Left forelimb (tissue), 1 donor: Measurements from ENCODE around the gene OR4D6.
"Not testable (repeated sequence)": the region's sequence is repeated elsewhere in the genome, so short reads cannot be mapped to it uniquely, and the experiment has no call there.

Experiments
- DNase-seq: peaks from one replicate; pipeline ENCODE4 v3.0.0-alpha.2; 2018; ENCODE audit warnings: low spot score

The OR4D6 gene

GRCh38 chr11:59456661-59457060 is at the start of gene OR4D6:
OR4D6 (plus strand) TSS chr11:59456961; CDS start chr11:59456961, 0 bp downstream.
- no peak for DNase-seq

DNA sequence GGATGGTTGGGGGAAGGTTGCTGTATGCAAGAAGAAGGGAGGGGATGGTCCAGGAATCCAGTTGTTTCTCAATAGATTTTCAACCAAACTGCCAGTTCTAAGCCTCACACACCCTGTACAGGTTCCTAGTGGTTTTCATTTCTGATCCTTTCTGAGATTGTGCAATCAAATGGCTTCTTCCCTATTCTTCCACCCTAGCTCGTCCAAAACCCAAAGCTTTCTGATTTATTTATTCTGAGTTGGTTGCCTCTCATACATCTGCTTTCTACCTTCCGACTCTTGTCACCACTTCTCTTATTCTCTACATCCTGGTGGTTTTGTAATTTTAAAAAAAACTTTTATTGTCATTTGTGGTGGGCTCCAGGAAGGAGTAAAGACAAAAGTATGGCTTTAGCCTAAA is 43.1 kb upstream of the OR4D6 start:
- DNase-seq: no peak

DNA sequence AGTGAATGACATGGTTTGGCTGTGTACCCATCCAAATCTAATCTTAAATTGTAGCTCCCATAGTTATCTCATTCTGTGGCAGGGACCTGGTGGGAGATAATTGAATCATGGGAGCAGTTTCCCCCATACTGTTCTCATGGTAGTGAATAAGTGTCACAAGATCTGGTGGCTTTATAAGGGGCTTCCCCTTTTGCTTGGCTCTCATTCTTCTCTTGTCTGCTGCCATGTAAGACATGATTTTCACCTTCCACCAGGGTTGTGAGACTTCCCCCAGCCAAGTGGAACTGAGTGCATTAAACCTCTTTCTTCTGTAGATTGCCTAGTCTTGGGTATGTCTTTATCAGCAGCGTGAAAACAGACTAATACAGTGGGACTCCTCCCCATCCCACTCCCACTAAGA is 41.6 kb upstream of the OR4D6 start:
- DNase-seq: no peak

GRCh38 chr11:59416613-59417012 is 40.1 kb upstream of the OR4D6 start:
- no peak for DNase-seq

- DNase-seq: no peak
Measured at GRCh38 chr11:59417023-59417422, 39.7 kb upstream of the OR4D6 start.

GRCh38 chr11:59418156-59418555 is 38.6 kb upstream of the OR4D6 start:
- no peak for DNase-seq

DNA sequence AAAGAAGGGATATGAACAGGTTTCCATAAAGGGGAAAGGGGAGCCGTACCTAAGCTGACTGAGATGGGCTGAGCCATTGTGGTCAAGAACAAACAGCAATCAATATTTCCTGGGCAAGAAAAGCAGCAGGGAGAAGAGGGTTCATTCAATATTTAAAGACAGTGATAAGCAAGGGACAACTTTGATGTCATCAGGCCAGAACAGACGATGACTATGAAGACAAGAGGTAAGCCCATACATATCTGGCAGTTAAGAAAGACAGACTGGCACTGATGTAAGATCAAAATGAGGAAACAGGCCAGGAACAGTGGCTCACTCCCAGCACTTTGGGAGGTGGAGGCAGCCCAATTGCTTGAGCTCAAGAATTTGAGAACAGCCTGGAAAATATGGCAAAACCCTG is 32.9 kb upstream of the OR4D6 start:
- no peak for DNase-seq

DNA sequence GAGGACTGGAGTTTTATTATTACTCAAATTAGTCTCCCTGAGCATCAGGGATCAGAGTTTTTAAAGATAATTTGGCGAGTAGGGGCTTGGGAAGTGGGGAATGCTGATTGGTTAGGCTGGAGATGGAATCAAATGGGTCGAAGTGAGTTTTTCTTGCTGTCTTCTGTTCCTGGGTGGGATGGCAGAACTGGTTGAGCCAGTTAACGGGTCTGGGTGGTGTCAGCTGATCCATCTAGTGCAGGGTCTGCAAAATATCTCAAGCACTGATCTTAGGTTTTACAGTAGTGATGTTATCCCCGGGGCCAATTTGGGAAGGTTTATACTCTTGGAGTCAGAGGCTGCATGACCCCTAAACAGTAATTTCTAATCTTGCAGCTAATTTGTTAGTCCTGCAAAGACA is 31.6 kb upstream of the OR4D6 start:
- no peak for DNase-seq

GRCh38 chr11:59426361-59427067 is 30.2 kb upstream of the OR4D6 start, which contains the start of gene OR5A2:
OR5A2 (minus strand) TSS chr11:59426413; CDS start chr11:59422953, 3,460 bp downstream.
- no peak for DNase-seq

DNA sequence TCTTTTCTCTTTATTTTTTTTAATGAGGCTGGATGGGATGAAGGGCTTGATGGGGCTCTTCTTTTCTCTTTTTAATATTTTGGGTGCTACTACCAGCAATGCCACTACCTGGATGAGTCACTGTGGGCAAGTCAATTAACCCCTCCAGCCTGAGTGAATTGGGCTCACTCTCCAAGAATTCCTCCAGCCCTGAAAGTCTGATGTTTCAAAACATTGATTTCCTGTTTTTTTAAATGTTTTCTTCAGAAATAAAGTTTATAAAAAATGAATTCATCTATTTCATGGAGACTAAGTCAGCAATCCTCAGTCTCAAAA is 29.7 kb upstream of the OR4D6 start:
- no peak for DNase-seq

- DNase-seq: no peak
Measured at GRCh38 chr11:59429924-59430516, 26.7 kb upstream of the OR4D6 start.

DNA sequence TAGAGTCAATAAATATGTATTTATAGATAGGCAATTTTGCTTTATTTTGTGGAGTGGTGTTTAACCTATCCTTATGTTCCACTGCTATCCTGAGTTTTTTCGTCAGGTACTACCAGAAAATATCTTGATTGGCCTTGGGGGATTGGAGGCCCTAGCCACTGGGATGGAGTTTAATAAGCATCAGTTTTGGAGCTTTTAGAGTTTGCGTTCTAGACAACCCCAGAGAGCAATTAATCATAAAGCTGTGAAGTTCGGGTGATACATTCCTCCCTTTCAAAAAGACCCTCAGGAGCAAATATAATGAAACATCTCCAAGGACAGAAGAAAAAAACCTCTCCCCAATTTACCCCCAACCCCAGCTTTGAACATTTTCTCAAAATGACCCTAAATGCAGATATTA is 20.6 kb upstream of the OR4D6 start, which contains the start of gene OR5A1:
Gene OR5A1 (plus strand): TSS at position 301 of the 400 bp plus-strand sequence. CDS start 6,700 bp downstream, outside the sequence.
- DNase-seq: no peak

- DNase-seq: no peak
Measured at GRCh38 chr11:59437770-59438169, 19.0 kb upstream of the OR4D6 start.

DNA sequence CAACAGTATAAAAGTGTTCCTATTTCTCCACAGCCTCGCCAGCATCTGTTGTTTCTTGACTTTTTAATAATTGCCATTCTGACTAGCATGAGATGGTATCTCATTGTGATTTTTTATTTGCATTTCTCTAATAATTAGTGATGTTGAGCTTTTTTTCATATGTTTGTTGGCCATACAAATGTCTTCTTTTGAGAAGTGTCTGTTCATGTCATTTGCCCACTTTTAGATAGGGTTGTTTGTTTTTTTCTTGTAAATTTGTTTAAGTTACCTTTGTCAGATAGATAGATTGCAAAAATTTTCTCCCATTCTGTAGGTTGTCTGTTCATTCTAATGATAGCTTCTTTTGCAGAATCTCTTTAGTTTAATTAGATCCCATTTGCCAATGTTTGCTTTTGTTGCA is 11.1 kb upstream of the OR4D6 start:
- DNase-seq: not testable (repeated sequence)

DNA sequence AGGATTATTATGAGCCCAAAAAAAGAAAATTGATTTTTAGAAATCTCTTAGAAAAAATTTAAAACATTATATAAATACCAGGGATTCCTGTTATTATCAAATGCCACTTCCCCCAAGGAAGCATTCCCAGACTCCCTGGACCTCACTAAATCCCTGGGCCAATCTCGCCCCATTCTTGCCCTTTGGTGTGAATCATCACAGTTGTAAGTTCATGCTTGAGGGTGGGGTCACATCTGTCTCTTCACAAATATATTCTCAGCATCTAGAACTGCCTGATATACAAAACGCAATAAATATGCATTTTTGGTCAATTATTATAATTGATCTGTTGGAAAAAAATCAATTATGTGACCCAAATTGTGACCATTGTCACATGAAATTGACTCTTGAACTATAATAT is 8.3 kb upstream of the OR4D6 start:
- no peak for DNase-seq

GRCh38 chr11:59459916-59460315 is 3.2 kb downstream of the OR4D6 start:
- DNase-seq: no peak

DNA sequence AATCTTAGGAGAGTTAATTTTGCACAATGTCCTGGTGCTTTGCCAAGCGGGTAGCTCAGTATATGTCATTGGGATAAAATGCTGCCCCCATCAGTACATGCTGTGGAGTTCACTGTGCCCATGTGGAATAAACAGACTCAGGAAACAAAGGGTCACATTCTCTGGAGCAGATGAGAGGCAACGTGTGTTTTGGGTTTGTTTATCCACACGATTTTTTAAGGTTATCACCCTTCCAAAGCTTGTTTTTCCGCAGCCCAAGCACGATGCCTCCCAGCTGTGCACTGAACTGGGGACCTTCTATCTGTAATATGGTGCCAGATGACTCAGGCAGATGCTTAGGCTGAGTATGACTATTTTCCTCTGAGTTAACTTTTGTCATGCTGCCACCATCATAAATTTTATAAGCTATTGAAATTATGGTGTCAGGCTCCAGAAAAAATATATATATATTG is 6.5 kb downstream of the OR4D6 start:
- no peak for DNase-seq

GRCh38 chr11:59473015-59473414 is 16.3 kb downstream of the OR4D6 start, which contains the start of gene OR4D10:
OR4D10 (plus strand) TSS chr11:59473315; CDS start chr11:59477430, 4,115 bp downstream.
- DNase-seq: no peak

- DNase-seq: no peak
Measured at GRCh38 chr11:59475176-59475575, 18.4 kb downstream of the OR4D6 start.

DNA sequence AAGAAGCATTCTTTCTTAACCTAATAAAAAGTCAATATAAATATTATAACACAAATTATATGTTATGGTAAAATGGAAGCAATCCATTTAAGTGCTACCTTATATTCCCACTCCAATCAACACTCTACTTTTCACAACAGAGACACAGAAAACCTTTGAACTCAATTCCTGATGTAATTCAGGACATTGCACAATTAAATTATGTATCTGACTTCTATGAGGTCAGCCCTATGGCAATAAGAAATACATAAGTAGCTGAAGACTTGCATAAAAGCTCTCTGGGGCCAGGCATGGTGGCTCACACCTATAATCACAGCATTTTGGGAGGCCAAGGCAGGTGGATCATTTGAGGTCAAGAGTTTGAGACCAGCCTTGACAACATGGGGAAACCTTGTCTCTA is 23.1 kb downstream of the OR4D6 start:
- DNase-seq: no peak

GRCh38 chr11:59480359-59480758 is 23.6 kb downstream of the OR4D6 start:
- no peak for DNase-seq

GRCh38 chr11:59501931-59502330 is 45.2 kb downstream of the OR4D6 start:
- no peak for DNase-seq

- DNase-seq: no peak
Measured at GRCh38 chr11:59503276-59503675, 46.5 kb downstream of the OR4D6 start, which contains the start of gene OR4D11. OR4D11 (plus strand) TSS chr11:59503576; CDS start chr11:59503576, 0 bp downstream.
